GM20000 (cell line): Measurements from ENCODE around the gene CCDC170.

Experiments
- DNase-seq: peaks from one replicate; pipeline ENCODE4 v3.0.0; 2012; ENCODE audit warnings: low spot score
- TF ChIP-seq, protein P1 (sequence below): IDR thresholded peaks from 2 replicates; pipeline ENCODE4 v1.5.1; 2012; ENCODE audit warnings: mild to moderate bottlenecking, control low read depth; ENCODE audit errors: extremely low read depth, missing control alignments

Gene CCDC170

DNA sequence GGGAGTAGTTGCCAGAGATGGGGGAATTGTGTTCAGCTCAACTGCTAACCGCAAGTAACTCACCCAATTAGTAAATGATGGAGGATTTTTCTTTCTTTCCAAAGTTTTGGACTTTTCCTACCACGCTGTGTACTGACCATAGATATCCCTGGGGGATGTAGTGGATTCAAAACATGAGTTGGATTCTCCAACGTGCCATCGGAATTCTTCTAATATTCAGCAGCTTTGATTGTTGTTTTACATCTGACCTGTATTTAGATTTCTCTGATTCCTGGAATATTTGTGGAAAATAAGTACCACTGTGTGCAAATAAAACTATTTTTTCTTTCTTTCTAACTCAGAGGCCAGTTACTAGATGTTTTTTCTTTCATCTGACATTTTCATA lies 1.1 kb downstream of the CCDC170 start:
- TF ChIP-seq, protein P1, sequence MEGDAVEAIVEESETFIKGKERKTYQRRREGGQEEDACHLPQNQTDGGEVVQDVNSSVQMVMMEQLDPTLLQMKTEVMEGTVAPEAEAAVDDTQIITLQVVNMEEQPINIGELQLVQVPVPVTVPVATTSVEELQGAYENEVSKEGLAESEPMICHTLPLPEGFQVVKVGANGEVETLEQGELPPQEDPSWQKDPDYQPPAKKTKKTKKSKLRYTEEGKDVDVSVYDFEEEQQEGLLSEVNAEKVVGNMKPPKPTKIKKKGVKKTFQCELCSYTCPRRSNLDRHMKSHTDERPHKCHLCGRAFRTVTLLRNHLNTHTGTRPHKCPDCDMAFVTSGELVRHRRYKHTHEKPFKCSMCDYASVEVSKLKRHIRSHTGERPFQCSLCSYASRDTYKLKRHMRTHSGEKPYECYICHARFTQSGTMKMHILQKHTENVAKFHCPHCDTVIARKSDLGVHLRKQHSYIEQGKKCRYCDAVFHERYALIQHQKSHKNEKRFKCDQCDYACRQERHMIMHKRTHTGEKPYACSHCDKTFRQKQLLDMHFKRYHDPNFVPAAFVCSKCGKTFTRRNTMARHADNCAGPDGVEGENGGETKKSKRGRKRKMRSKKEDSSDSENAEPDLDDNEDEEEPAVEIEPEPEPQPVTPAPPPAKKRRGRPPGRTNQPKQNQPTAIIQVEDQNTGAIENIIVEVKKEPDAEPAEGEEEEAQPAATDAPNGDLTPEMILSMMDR, result no peak
- no peak for DNase-seq

DNA sequence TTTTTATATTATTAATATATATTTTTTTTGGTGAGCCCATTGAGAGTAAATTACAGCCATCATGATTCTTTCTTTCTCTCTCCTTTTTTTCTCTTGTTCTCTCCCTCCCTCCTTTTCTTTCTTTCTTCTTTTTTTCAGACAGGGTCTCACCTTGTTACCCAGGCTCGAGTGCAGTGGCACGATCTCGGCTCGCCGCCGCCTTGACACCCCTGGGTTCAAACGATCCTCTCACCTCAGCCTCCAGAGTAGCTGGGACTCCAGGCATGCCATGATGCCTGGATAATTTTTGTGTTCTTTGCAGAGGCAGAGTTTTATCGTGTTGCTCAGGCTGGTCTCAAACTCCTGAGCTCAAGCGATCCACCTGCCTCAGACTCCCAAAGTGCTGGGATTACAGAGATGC lies 1.6 kb downstream of the CCDC170 start:
- TF ChIP-seq, protein P1, result no peak
- no peak for DNase-seq

DNA sequence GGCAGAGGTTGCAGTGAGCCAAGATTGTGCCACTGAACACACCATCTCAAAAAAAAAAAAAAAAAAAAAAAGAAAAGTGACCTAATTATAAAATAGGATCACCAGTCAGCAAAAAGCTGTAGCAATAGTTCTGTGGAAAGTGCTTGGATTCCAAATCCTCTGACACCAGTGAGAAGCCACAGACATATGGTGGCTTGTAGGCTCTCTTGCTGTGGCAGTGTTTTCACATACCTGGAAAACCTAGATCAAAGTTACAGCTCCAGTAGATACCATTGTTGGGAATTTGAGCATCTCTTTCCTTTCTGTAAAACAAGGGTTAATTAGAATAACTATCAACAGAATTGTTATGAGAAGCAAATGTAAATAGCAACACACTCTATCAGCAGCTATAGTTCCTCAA lies 4.1 kb downstream of the CCDC170 start:
- TF ChIP-seq, protein P1, result no peak
- DNase-seq, result no peak

DNA sequence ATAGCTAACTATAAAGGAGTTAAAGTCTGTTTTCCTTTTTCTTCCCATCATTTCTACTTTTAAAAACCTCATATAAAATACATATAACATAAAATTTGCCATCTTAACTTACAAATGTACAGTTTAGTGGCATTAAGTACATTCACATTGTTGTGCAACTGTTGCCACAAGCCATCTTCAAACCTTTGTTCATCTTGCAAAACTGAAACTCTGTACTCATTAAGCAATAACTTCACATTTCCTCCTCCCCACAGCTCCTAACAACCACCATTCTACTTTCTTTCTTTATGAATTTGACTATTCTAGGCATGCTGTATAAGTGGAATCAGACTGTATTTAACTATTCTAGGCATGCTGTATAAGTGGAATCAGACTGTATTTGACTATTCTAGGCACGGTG lies 4.5 kb downstream of the CCDC170 start:
- DNase-seq, result no peak

DNA sequence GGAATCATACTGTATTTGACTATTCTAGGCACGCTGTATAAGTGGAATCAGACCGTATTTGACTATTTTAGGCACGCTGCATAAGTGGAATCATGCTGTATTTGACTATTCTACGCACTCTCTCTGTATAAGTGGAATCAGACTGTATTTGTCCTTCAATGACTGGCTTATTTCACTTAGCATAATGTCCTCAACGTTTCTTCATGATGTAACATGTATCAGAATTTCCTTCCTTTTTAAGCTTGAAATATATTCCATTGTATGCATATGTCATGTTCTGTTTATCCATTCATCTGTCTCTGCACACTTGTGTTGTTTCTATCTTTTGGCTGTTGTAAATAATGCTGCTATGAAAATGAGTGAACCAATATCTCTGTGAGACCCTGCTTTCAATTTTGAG lies 5.7 kb downstream of the CCDC170 start:
- TF ChIP-seq, protein P1, result no peak
- DNase-seq, result no peak

More for the DNA sequence above, 4.5 kb downstream of the CCDC170 start:
- TF ChIP-seq, protein P1, result no peak

DNA sequence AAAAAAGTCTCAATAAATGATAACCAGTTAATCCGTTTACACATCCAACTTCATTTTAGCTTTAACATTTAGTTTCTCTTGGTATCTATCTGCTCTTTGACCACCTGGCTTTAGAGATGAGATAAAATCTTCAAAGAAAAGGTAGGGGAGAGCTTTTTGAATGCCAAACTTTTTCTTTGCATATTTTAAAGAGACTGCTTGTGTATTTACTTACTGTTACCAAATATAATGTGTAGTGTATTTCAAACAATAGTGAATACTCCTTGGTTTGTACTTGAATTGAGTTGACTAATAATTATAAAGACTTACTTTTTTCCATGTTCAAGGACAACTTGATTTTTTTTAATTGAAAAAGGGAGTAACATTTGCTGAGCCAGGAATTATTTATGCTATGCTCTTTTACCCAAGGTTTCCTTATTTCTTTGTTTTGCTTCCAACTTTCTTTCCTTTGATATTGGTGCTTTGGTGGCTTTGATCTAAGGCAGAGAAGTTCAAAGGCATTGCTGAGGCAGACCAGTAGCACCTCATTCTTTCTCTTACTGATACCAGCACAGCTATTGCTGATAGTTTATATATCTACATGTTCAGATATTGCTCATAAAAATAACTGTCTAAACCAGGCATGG lies 7.8 kb downstream of the CCDC170 start:
- no peak for DNase-seq
- TF ChIP-seq, protein P1, result no peak

DNA sequence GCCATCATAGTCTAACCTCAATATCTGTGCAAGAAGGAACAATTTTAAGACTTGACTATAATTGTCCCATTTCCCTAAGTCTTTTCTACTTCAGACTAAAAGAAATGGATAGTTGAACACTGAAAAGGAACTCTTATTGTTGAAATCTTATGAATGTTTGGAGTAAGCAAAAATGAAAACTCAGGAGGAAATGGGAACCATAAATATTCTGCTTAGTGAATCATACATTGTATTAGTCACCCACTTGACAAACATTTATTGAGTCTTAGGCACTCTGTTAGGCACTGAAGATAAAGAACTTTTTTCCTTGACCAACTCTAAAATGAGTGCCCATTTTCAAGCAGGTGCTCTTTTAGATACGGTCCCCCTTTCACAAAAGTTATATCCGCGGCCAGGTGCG lies 8.7 kb downstream of the CCDC170 start:
- TF ChIP-seq, protein P1, result no peak
- DNase-seq, result no peak
